OCI-M2 (cell line): ENCODE data around the gene FFAR4.

Experiments
- DNase-seq: peaks from one replicate; lab custom pipeline; 2025; ENCODE audit not compliant: unreplicated experiment; lab: John Stamatoyannopoulos, UW

Gene FFAR4

DNA sequence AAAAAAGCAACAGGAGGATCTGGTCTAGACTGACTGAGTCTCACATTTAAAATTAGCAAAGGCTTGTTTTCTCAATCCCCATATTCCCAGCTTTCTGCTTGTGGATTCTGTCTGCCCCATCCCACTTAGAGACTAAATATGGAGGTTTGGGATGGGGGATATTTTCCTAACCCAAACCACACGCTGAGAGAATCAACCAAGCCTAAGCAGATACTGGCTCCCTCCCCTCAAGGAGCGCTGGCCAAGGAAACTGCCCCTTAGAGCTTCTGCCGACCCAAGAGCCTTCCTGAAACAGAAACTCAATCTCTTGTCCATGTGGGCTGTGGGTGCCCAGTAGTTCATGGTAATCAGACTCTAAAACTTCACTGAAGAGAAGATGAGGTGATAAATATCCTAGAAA is 3.9 kb downstream of the FFAR4 start:
- DNase-seq: no peak

DNA sequence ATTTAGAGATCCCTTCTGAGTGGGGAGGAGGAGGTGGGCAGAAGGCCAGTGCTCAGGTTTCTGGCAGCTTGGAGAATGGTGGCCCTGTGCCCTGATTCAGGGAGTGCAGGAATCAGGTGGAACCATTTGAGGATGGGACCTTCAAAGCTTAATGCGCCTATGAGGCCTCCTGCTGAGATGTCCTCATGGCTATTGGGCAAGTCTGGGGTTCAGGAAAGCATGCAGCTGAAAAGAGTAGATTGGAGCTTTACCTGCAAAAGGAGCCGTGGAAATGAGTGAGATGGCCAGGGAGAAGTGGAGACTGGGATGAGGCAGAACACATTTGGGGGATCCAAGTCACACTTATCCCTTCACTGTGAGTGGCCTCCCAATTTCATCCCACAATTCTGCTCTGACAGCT is 6.1 kb downstream of the FFAR4 start:
- DNase-seq: no peak

DNA sequence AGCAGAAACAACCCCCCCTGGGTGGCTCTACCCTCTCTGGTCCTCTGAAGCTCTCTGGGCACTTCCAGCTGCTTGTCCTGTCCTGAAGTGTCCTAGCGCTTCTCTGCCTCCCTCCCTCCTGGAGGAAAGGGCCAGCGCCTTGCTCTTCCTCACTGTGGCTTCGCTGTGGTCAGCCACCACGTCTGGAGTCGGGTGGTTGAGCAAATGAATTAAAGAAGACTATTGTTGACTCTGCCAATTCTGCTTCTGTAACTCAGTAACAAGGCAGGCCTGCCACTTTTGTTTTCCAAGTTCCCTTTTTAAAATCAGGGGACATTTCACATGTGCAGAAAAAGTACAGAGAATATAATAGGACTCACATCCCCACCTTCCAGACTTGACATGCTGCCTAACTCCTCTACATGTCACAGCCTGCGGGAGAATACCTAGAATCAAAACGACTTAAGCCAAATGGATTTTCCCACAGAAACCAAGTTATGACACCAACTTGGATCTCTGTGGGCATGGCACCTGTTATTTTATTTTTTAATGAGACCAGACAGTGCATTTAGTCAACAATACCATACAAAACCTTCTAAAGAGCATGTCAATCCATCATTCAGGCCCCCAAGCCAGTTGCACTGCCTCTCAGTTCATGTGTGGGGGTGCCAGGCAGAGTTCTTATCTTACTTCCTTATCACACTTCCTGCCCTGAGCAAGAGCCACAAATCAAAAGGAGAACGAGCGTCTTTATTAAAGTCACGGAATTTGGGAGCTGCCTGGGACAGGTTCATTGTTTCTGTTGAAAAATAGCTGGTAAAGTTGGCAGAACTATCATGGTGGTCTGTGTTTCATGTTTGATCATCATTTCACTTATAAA is 6.8 kb downstream of the FFAR4 start:
- no peak for DNase-seq

DNA sequence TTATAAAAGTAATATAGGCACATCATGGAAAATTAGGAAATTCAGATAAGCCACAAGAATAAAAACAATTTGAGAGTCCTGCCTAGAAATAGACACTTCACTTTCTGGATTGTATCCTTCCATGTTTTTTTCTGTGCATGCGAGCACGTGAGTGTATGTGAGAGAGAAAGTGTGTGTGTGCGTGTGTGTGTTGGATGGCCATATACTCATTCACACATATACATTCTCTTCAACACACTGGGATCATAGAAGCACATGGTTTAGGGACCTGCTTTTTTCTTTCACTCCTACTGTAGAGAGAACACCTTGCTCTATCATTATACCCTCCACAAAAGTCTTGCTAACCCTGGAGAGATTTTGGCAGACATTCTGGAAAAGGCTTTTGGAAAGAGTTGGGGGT is 7.5 kb downstream of the FFAR4 start:
- DNase-seq: no peak

DNA sequence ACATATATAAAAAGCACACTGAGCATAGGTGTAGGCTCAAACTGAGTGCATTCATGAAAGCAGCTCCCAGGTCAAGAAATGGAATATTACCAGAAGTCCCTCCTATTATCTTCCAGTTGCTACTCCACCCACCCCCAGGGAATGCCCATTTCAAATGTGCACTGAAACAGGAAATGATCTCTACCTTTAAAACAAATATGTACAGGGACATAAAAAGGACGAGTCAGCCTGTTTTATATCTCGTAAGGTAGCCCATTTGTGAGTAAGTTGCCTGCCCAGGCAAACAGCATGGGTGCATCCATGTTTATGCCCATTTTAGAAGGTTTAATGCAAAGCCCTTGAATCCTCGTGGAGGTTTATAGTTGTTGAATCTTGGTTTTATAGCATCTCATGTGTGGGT is 10.4 kb downstream of the FFAR4 start:
- no peak for DNase-seq

DNA sequence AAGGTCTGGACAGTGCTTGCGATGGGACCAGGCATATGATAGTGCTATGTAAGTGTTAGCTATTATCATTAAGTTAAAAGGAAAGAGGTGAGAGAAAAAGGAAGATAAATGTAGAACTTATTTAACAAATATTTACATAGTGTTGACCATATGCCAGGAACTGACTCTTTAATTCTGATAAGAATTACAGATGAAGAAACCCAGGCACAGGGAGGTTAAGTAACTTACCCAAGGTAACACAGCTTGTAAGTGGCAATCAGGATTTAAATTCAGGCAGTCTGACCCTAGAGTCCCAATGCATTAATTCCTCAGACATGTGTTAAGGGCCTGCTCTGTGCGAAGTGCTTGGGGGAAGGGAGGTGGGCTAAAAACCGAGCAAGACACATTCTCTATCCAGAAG is 11.1 kb downstream of the FFAR4 start:
- DNase-seq: no peak

DNA sequence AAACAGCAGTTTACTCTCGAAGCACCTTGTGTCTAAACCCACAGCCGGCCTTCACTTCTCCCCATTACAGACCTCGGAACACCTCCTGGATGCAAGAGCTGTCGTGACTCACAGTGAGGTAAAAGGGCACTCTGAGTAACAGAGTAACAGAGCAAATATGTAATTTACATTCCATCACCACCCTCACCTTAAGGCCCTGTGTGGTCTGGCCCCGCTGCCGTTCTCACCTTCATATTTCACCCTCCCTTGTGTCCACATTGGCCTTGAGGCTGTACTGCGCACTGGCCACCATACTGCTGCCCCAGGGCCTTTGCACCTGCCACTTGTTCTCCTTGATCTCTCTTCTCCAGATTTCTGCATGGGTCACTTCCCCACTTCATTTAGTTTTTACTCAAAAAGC is 12.6 kb downstream of the FFAR4 start:
- DNase-seq: no peak

DNA sequence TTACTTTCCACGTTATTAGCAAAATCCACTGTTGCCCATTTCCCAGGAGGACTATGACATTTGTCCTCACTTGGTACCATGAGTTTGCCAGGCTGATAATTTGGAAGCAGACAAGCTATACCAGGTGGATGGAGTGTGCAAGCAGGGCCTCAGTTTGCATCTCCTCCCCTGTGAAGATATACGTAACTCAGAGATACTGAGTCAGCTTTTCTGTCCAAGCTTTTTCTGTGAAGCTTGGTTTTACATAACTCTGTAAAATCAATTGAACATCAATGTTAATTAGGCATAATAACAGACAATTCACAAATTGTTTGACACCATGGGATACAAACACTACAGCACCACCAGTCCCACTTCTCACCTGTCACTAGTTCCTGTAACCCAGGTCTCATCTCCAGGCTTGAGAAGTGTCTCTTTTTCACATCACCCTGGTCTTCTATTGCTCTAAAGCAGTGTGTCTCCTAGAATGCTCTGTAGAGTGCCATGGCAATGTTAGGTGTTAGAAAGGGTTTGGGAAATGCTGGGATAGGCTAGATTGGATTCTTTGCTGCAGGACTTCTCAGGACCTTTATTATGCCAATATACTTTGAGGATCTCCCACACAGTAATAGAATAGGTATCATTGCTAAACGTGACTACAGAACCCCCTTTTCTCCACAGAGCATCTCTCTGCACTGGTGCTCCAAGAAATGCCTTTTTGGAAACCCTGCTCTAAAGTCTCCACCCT is 13.7 kb downstream of the FFAR4 start:
- DNase-seq: no peak

DNA sequence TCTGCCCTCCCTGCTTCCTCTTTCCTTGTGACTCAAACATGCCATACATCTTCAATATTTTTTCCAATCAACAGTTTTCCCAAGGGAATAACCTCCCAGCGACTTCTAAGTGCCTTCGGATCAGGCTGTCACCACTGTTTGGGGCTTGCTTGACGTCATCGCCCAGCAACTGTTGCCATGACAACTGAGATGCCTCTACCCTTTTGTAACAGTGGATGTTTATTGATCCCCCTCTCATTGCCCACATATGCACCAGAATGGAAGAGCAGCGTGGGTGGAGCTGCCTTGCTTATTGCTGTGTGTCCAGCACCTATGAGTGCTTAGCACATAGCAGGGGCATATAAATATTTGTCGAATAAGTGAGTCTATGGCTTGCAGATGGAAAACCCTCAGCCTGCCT is 14.4 kb downstream of the FFAR4 start:
- DNase-seq: no peak

DNA sequence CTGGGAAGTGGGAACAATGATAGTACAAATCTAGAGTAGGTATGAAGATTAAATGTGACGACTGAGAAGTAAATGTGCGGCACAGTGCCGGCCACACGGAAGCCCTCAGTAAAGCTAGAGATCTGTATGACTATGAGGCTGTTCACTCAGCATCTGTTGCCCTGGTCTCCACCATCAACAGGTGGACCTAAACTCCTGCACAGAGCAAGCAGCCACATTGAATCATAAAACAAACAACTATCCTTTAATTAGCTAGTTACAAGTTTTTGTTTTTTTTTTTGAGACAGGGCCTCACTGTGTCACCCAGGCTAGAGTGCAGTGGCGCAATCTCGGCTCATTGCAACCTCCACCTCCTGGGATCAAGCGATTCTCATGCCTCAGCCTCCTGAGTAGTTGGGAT is 18.0 kb downstream of the FFAR4 start:
- DNase-seq: no peak

DNA sequence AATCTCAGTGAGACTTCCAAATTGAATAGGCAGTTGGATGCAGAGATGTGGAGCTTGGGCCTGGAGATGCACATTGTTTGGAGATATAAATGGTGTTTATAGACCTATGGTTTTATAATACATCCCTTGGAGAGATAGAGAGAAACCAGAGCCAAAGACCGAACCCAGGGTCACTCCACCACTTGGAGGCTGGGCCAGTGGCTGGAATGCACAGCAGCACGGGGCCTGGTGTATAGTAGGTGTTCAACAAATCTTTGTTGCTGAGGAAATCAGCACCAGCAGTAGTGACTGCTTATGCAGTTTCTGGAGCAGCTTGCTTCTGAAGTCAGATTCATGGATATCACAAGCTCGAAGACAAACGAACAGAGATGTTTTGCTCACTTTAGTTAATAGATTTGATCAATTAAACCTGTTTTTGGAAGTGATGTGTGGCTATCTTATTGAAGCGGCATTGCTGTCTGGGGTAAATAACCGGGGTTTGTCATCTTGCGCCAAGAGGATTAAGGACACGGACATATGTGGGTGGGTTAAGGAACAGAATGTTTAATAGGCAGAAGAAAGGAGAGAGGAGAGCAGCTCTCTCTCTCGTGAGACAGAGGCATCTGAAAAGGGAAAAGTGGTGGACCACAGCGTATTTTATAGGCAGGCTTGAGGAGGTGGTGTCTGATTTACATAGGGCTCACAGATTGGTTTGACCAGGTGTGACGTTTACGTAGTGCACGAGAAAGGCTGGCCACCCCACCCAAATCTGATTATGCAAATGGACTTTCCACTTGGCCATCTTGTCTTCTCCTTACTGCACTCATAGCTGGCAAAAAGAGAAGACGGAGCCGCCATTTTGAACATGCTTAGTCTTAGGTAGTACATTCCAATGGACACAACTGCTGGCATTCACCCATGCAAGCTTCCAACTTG is 23.4 kb downstream of the FFAR4 start:
- no peak for DNase-seq

DNA sequence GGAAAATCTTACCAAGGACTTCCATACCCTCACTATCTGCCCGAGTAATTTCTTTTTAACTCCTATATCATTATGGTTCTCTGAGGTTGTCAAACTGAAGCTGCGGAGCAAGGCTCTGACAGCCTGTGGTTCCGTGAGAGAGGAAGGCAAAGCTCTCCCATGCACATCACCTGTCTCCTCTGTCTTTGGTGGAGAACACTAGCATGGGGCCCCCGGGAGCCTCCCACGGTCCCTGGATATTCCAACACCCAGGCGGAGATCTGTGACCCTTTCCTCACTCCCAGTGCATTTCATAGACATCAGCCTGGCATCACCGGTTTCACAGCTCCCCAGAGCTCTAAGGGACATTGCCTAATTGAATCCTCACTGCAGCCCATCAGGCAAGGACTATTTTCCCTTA is 24.2 kb downstream of the FFAR4 start:
- DNase-seq: no peak

DNA sequence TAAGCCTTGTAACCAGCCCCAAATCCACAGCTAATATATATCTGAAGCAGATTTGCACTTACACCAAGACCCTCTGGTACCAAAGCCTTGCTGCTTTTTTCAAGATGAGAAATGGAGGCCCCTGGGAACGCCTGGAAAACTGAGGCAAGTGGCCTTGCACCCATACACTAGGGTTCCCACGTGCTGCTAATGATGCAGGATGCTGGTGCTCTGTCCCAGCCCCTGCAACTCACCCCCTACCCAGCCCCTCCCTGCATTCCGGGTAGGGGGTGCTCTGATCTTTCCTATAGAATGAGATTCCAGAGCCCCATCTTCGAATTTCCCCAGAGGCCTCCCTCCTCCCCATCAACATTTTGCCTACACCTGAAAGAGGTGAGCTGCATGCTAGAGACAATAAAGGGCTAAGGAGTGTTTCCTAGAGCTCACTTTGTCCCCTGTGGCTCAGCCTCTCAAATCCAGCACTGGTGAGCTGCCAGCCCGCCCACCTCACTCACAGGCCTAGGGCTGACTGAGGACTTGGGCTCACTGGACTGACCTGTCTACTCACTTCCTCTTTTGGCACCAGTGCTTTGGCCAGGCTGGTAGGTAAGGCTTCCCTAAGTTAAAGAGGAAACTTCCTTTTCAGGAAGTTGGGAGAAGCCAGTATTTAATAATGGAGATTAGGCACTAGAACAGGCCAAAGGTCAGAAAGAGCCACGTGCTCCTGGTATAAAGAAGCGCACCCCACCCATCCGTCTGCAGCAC is 24.8 kb downstream of the FFAR4 start:
- DNase-seq: no peak

DNA sequence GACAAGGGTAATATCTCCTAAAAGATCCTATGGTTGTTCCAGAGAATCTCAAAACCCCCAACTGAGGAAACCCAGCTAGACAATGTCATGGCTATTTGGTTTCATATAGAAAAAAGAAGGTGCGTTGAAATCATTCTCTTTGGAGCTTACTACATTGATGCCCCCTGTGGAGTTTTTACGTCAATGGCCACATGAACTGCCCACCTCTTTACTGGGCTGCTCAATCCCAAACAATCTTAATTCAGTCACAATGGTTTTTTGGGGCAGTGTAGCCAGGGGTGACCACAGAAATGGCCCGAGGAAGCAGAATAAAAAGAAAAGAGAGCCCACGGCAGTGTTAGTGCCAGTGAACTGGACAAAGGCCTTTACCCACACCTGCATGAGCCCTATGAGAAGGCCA is 26.8 kb downstream of the FFAR4 start:
- DNase-seq: no peak

DNA sequence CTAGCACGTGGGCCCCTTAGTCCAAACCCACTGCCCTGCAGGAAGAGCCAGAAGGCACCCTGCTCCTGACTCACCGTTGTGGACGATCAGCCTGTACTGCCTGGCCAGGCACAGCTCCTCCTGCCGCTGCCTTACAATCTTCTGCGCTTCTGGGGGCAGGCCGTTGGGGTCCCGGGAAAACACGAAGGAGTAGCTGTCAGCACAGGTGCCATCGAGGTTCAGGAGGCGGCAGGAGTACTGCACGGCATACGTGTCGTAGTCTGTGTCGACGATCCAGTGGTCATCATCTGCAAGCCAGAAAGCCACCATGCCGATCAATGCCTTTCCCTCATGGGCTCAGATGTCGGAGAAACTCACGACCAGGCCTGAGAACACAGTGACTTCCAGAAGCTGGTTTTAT is 27.3 kb downstream of the FFAR4 start:
- DNase-seq: no peak

DNA sequence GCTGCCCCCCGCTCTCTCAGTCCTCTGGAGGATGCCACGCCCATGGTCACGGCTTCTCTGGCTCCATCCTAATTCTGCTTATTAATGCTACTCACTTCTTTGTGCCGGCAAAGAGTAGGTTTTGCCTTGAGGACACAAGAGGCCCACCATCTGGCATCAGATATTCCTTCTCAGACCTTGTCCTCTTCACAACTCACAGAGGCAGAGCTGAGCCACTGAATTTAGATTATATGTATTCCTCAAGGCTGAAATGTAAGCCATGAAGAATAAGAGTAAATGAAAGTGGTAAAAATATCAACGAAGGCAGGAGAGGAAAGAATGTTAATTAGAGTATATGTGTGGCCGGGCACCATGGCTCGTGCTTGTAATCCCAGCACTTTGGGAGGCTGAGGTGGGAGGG is 28.1 kb downstream of the FFAR4 start:
- no peak for DNase-seq

DNA sequence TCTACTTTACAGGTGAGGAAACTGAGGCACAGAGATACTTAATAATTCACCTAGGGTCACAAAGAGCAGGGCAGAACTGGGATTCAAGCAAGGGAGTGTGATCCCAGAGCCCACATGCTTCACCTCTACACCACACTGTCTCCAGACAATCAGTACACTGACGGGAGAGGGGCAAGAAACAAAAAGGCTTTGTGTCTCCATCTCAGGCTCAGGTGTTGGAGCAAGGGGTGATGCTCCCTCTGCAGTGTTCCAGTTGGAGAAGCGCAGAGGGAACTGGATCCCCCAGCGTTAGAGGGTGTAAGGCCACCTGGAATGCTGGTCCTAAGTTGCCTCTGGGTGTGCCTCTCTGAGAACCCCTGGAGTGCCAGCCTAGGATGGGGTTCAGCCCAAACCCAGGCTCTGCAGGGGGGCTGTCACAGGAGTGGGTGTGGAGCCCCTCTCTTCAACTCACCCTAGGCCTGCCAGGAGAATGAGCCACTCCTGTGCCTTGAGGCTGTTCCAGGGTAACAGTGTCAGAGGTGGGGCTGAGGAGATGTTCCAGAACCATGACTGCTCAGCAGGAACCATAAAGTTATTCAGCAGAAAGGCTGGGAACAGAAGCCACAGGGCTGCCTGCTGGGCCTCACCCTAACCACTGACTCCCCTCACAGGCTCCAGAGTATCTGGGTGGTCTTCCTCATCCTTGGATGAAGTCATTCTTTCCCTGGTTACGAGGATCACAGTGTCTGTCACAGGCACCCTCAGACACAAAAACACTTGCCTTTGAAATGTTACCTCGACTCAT is 29.1 kb downstream of the FFAR4 start:
- DNase-seq: no peak

DNA sequence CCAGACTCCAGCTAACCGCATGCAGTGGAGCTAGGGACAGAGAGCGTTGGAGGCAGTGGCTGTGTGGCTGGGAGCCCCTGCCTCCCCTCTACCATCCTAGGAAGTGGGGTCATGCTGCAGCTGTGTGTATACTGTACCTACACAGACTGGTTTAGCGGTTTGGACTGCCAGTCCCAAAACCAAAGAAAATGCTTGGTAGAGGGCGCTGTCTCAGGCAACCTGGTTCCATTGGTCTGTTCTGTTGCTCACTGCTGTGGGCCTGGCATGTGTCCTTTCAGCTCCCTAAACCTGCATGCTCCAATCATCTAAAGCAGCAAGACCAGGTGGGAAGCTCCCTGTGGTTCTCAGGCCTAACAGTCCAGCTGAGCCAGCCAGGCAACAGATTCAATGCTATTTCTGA is 30.1 kb downstream of the FFAR4 start:
- DNase-seq: no peak

DNA sequence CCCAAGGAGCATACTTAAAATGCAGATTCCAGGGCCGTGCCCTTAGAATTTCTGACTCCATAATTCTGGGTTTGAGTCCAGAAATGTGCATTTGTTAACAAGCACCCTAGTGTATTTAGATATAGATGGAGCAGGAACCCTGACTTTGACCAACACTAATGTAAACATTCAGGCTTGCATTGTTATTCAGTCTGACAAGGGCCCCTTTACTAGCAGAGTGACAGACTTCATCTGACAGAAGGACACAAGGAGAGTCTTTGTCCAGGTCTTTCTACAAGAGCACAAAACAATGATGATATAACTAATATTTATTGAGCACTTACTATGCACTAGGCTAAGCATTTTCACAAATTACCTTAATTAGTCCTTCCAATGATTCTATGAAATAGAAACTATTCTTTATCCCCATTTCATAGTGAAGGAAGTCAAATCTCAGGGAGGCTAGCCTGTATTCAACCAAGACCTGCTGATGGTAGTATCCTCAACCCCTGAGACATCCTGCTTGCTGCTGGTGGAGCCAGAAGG is 30.7 kb downstream of the FFAR4 start:
- DNase-seq: no peak

DNA sequence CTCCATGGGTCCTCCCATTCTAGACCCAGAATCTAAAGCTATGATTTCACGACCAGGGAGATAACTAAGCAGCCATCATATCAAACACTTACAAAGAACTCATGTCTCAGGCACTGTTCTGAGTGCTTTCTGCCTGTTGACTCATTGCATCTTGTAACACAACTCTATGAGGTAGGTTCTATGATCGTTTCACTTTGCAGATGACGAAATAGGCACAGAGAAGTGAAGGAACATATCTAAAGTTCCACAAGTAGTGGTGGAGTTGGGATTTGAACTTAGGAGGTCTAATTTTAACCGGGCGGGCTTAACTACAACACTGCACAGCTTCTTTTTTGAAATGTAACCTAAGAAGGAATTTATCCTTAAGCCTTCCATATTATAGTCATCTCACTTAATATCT is 31.7 kb downstream of the FFAR4 start:
- DNase-seq: no peak
